Omental fat pad (tissue), 4 donors: ENCODE data around the gene BCL2. TPM values are rescaled to one million over a fixed set of nuclear protein-coding genes. Genes with fewer than 3 reads are reported as not detected.

Experiments used
- ATAC-seq: fragments of 150-250 bp; one replicate; pipeline ENCODE4 v1.9.1; 2016; ENCODE audit warnings: mild to moderate bottlenecking, moderate library complexity; ENCODE audit not compliant: low FRiP score
- DNase-seq: peaks from one replicate; pipeline ENCODE4 v3.0.0-alpha.2; 2019; ENCODE audit warnings: low spot score
- total RNA-seq, 4 donors: library from RNA; depleted of rRNA; stranded (reverse); fragments of >200 nt; gene quantifications; one replicate each; pipeline ENCODE4 v1.1.0, GENCODE V29; 2016
- TF ChIP-seq, protein P1 (sequence below), 3 donors: fragments of 450-650 bp; IDR thresholded peaks; one replicate each; pipeline ENCODE4 v1.5.1; 2016 to 2017; ENCODE audit warnings: antibody characterized with exemption in 3 of 3, mild to moderate bottlenecking in 3 of 3, moderate library complexity in 2 of 3

Gene BCL2
- total RNA-seq, 4 donors from 2014 or later, result 18.4 to 84.5 (median 30.2) TPM

DNA sequence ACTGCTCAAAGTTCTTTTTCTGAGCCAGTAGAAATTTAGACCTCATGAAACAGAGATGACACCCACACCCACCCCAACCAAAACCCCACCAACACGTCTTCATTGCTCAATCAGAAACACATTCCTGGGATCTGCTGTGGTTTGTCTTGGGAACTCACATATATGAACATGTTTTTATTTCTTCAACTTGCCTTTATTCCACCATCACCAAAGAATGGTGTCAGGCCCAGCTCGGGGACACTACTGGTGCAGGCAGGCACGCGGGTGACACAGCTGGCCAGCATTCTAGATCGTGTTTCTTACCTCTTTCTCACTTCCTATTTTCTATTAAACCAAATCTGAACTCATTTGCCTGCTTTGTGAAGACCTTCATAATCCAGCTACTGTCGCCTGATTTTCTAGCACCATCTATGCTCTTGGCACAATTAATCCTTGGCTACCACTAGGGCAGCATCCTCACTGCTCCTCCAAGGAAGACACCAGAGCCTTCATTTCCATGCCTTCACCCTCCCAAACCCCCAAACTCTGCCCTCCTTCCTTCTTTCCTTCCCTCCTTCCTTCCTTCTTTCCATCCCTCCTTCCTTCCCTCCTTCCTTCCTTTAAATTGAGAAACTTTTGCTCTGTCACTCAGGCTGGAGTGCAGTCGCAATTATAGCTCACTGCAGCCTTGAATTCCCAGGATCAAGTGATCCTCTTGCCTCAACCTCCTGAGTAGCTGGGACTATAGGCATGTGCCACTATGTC lies 157.1 kb downstream of the BCL2 start:
- no peak for DNase-seq
- no peak for ATAC-seq
- TF ChIP-seq, protein P1, sequence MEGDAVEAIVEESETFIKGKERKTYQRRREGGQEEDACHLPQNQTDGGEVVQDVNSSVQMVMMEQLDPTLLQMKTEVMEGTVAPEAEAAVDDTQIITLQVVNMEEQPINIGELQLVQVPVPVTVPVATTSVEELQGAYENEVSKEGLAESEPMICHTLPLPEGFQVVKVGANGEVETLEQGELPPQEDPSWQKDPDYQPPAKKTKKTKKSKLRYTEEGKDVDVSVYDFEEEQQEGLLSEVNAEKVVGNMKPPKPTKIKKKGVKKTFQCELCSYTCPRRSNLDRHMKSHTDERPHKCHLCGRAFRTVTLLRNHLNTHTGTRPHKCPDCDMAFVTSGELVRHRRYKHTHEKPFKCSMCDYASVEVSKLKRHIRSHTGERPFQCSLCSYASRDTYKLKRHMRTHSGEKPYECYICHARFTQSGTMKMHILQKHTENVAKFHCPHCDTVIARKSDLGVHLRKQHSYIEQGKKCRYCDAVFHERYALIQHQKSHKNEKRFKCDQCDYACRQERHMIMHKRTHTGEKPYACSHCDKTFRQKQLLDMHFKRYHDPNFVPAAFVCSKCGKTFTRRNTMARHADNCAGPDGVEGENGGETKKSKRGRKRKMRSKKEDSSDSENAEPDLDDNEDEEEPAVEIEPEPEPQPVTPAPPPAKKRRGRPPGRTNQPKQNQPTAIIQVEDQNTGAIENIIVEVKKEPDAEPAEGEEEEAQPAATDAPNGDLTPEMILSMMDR (IDR thresholded peaks at IDR 0.05), result no peak

DNA sequence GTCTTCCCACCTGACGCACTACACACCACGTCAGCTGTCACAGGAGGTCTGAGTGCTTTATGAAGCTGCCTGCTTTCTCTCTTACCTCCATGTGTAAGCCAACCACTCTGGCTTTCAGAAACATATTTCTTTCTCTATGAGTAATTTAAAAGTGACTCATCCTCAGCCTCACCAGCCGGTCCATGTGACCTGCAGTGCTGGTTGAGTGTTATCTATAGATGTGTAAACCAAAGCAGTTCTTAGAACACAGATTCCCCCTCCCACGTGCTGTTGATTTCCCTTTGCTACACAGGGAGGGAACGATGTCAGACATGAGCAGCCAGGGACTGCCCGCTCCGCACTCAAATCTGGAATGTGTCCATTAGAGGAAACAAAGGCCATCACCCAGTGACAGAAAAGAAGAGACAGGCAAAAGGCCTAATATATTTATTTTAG lies 157.8 kb downstream of the BCL2 start:
- TF ChIP-seq, protein P1 (IDR thresholded peaks at IDR 0.05), result no peak
- DNase-seq (peak; percentile 70), ATAC-seq (peak; percentile 94)

DNA sequence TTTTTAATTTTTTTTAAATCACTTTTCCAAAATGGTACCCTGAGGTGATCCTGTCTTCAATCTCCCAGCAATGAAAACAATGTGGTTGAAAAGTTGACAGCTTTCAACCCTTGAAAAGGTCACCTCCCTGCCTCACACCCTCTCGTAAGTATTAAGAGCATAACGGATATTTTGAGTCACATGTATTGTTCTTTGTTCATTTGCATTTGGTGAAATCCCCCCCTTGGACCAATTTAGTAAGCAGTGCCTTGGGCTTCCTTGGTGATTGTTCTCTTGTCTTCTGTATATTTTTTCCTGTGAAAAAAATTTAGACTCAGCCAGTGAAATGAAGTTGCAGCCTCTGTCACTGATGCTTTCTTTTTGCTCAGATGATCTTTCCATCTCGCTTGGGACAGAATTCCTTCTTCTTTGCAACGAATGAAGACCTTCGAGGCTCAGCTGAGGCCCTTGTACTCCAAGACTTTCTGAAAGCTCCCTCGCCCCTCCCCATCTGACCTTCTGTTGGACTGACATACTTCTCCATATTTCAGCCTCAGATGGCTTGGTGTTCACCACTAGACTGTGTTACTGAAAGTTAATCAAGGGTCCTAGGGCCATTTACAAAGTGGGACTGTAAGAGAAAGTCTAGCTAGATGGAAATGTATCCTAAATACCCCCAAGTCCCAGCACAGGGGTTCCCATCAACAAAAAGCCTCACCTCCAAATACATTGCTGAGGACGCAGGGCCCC lies 158.4 kb downstream of the BCL2 start:
- ATAC-seq (no peak), DNase-seq (no peak)
- TF ChIP-seq, protein P1 (IDR thresholded peaks at IDR 0.05), result no peak

DNA sequence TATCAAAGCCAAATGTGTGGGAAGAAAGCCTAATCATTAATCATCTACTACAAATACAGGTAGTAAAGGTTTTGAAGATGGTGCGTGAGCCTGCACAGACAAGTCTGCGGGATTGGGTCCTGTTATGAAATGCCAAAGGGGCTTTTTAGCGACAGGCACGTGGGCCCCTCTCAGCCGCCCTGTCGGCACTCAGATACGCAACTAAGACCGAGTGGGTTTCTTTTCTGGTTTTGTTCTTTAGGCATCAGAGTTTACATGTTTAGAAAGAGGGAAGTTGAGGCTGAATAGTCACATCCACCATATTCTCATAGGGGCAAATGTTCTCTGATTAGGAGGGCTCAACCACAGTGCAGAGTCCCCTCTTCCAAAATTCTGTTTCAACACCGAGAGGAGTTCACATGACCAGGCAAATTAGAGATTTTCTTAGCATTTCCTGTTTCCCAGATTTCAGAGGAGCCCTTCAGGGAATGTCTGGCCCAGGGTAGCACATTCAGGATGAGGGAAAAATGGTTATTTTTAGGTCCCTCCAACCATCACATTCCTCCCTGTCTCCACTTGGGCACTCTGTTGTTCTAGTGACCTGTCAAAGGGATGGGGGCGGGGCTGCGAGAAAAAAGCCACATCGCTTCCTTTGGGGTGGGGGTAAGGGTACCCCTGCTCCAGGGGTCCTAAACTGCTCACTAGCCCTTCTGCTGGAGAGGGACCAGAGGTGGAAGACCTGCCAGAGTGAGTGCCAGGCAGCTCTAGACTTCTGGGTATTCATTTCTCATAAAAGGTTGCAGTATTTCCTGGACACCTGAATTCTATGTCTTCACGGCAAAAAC lies 159.2 kb downstream of the BCL2 start:
- ATAC-seq (no peak), DNase-seq (no peak)
- TF ChIP-seq, protein P1 (IDR thresholded peaks at IDR 0.05), result no peak

DNA sequence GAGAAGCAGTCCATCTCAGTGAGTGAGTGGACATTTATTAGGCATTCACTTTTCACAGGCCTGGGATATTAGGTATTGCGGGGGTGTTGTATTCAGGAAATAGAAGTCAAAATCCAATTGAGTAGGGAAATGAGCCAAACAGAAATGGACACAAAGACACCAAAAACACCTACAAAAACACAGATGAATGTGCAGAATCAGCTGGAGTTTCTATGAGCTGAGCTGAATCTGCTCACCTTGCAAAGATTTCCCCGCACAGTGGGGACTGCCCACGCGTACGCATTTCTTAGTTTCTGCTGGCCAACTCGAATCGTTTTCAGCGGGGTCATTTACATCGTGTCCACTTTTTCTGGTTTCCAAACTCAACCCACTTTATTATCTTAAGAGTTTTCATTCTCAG lies 160.0 kb downstream of the BCL2 start:
- TF ChIP-seq, protein P1 (IDR thresholded peaks at IDR 0.05), result no peak
- peak; percentile 39 for ATAC-seq
- no peak for DNase-seq

DNA sequence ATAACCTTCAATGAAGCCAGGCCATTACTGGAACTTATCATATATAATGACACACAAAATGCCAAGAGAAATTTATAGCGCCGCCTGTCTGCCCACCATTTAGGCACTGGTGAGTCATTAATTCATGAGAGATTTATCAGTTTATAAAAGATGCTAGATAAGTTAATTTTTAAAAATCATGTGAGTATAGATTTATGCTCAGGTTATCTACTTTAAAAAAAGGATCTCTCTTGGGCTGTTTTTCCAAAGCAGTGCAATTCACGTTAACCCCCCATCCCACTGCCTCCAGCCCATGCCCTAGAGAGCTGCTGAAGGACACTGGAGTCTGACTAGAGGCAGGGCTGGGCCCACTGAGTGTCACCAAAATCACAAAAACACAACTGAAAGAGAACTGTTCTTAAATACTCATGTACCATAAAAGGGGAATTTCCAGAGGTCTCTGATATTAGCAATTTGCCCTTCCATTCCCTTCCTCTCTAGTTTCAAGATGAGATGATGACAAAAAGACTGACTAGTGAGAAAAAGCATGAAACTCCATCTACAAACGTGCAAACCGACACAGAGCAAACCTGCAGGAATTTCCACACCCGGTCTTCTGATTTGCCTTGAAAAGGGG lies 160.8 kb downstream of the BCL2 start:
- no peak for DNase-seq
- ATAC-seq, result no peak
- TF ChIP-seq, protein P1 (IDR thresholded peaks at IDR 0.05), result no peak
